ENCODE data around the gene OVAAL. TPM values are rescaled to one million over a fixed set of nuclear protein-coding genes. Genes with fewer than 3 reads are reported as not detected.

OVAAL gene
- total RNA-seq, 6 experiments from 2014 or later = not detected

- Mint-ChIP-seq H3K27me3 (ENCODE audit: insufficient read depth) (peaks cover 1% of the 10 kb centered on the region), H3K36me3 (ENCODE audit: low read depth) (no peaks in the 10 kb centered on the region; the same call in 1 of the 2 replicates)
- DNase-seq = no peak
These were observed 7.3 kb downstream of the OVAAL start for GRCh38 chr1:180566026-180566425.

DNA sequence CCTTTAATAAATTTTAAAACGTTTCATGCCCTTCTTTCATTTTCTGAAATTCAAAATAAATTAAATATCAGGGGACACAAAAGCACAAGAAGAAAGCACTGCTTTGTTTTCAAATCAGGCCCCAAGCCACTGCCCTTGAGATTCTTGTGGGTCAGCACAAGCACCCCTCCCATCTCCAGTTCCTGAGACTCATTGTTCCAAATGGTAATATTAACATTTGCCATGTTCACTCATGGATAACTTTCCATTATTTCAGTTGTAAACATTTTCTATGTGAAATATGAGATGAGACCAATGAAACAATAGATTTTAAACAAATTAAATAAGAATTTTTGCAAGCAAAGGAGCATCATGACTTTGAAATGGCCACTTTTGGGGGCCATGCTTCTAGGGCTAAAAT lies 7.7 kb downstream of the OVAAL start:
- DNase-seq = no peak
- Mint-ChIP-seq H3K27ac (no peak overlapping the region), H3K9me3 (no peaks in the 10 kb centered on the region), H3K4me1 (ENCODE audit: low read depth) (peaks cover 73% of the 10 kb centered on the region), H3K36me3 (ENCODE audit: low read depth) (no peaks in the 10 kb centered on the region; the same call in 1 of the 2 replicates), H3K4me3 (no peak overlapping the region), H3K27me3 (ENCODE audit: insufficient read depth) (peaks cover 1% of the 10 kb centered on the region; the same call in 1 of the 2 replicates)
- no peak for TF ChIP-seq CTCF (IDR thresholded peaks at IDR 0.05)

More at GRCh38 chr1:180566026-180566425, 7.3 kb downstream of the OVAAL start:
- TF ChIP-seq CTCF (IDR thresholded peaks at IDR 0.05) = no peak
- Mint-ChIP-seq H3K27ac (no peak overlapping the region), H3K9me3 (no peaks in the 10 kb centered on the region), H3K4me1 (ENCODE audit: low read depth) (peaks cover 73% of the 10 kb centered on the region), H3K4me3 (no peak overlapping the region)

GRCh38 chr1:180567654-180568053 lies 8.9 kb downstream of the OVAAL start:
- no peaks in the 10 kb centered on the region for H3K9me3 Mint-ChIP-seq
- no peaks in the 10 kb centered on the region; the same call in 1 of the 2 replicates for H3K36me3 Mint-ChIP-seq (ENCODE audit: low read depth)
- DNase-seq = no peak
- peaks cover 1% of the 10 kb centered on the region for H3K27me3 Mint-ChIP-seq (ENCODE audit: insufficient read depth)
- no peak overlapping the region for H3K27ac Mint-ChIP-seq
- no peak for TF ChIP-seq CTCF (IDR thresholded peaks at IDR 0.05)
- no peak overlapping the region for H3K4me3 Mint-ChIP-seq
- H3K4me1 Mint-ChIP-seq (ENCODE audit: low read depth) = peaks cover 73% of the 10 kb centered on the region

GRCh38 chr1:180568184-180568583 lies 9.4 kb downstream of the OVAAL start:
- no peak for TF ChIP-seq CTCF (IDR thresholded peaks at IDR 0.05)
- no peak overlapping the region for H3K4me3 Mint-ChIP-seq

DNA sequence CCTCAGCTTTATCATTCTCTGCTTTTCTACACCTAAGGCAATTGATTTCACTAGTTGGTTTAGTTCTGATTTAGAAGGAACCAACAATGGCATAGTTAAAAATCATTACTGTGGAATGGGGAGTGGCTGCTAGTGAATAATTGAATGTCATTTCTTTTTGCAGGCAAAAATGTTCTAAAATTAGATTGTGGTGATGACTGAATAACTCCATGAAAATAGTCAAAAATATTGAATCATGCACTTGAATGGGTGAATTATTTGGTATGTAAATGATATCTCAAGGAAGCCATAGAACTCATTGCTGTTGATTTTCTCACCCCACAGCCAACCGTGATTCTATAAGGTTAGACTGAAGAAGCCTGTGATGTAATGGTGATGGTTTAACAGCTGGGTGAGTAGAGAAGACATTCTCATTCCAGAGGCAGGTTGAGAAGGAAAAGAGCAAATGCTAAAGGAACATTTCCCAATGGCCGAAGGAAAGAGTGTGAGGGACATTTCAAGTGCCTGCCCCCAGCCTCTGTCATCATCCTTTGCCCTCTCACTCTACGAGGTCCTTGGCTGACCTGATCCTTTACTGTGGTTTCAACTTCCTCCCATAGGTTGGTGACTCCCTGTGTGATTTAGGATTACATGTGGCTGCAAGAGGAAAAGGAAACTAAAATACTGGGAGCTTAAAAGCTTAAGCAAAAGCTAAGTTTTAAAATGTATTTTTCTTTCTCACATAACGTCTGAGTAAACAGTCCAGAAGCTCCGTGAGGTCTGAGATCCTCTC lies 12.5 kb downstream of the OVAAL start:
- TF ChIP-seq CTCF (IDR thresholded peaks at IDR 0.05) = no peak
- H3K9me3 Mint-ChIP-seq = no peaks in the 10 kb centered on the region
- peaks cover 2% of the 10 kb centered on the region for H3K27me3 Mint-ChIP-seq (ENCODE audit: insufficient read depth)
- no peaks in the 10 kb centered on the region for H3K36me3 Mint-ChIP-seq (ENCODE audit: low read depth)
- peak overlapping the region; percentile 58; the same call in 1 of the 2 replicates for H3K4me3 Mint-ChIP-seq
- peaks cover 70% of the 10 kb centered on the region for H3K4me1 Mint-ChIP-seq (ENCODE audit: low read depth)
- peak; percentile 61 for DNase-seq
- peak overlapping the region; percentile 91 for H3K27ac Mint-ChIP-seq

More at GRCh38 chr1:180568184-180568583, 9.4 kb downstream of the OVAAL start:
- no peaks in the 10 kb centered on the region; the same call in 1 of the 2 replicates for H3K36me3 Mint-ChIP-seq (ENCODE audit: low read depth)
- peaks cover 2% of the 10 kb centered on the region for H3K27me3 Mint-ChIP-seq (ENCODE audit: insufficient read depth)
- H3K9me3 Mint-ChIP-seq = no peaks in the 10 kb centered on the region
- no peak overlapping the region for H3K27ac Mint-ChIP-seq
- DNase-seq = no peak
- H3K4me1 Mint-ChIP-seq (ENCODE audit: low read depth) = peaks cover 73% of the 10 kb centered on the region

All from HFFc6 (cell line).